GM12873 (cell line): ENCODE data around the gene MRFAP1L1.

Experiments
- CTCF ChIP-seq: IDR thresholded peaks from 2 replicates; pipeline ENCODE4 v1.5.1; 2012; ENCODE audit warnings: low read depth, mild to moderate bottlenecking, moderate library complexity, low read length, control low read depth; ENCODE audit not compliant: insufficient read depth; ENCODE audit errors: missing control alignments

Gene MRFAP1L1

GRCh38 chr4:6680372-6681034, 29.2 kb downstream of the MRFAP1L1 start:
- peak; percentile 52 for TF ChIP-seq CTCF

- TF ChIP-seq CTCF = no peak
Measured at GRCh38 chr4:6676722-6677558, 32.7 kb downstream of the MRFAP1L1 start.

- TF ChIP-seq CTCF = peak; percentile 76
Measured at GRCh38 chr4:6674500-6675149, 35.0 kb downstream of the MRFAP1L1 start.

- no peak for TF ChIP-seq CTCF
Measured at GRCh38 chr4:6673660-6674499, 35.8 kb downstream of the MRFAP1L1 start.

- TF ChIP-seq CTCF = no peak
Measured at GRCh38 chr4:6672131-6672530, 37.5 kb downstream of the MRFAP1L1 start.

- no peak for TF ChIP-seq CTCF
Measured at GRCh38 chr4:6671648-6672047, 38.0 kb downstream of the MRFAP1L1 start.
